ENCODE measurements around the gene TPI1. TPM values are rescaled to one million over a fixed set of nuclear protein-coding genes. Genes with fewer than 3 reads are reported as not detected.

The TPI1 gene
- total RNA-seq, 1 experiment from 2014 or later: 1,045 TPM

DNA sequence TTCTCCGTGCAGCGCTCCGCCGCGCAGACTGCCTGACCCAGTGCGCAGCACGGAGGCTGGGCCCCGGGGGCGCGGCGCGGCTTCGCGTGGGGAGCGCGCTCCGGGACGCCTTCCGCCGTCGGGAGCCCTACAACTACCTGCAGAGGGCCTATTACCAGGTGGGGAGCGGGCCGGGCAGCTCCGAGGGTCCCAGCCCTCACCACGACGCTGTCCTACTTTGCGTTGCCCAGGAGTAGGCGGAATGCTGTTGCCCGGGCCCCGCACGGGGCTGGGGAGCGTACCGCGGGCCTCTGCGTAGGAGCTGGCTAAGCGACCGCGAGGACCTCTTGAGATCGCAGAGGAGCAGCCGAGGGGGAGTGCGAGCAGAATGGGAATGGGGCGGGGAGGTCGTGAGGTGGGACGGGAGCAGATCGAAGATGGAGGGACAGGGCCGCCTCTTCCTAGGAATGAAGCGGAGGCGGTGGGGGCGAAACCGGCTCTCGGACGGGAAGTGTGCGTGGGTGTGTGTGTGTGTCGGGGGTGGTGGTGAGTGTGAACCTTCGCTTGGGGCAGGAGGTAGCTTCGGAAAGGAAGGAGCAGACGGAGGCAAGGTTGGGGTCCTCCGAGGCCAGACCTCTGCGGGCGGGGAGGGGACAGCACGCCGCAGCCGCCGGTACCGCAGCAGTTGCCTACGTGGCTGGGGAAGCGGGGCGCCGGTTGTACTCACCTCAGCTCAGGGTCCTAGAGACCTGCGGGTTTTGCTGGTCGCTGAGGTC lies 38.4 kb upstream of the TPI1 start (continued):
- no peak for TF ChIP-seq ELF4 (CRISPR knock-in tag; IDR thresholded peaks at IDR 0.05; ENCODE audit: low read depth)
- TF ChIP-seq ZNF423 (CRISPR knock-in tag; IDR thresholded peaks at IDR 0.05): no peak
- no peak for TF ChIP-seq FOXP4 (CRISPR knock-in tag; IDR thresholded peaks at IDR 0.05)

- DNase-seq (ENCODE audit: low spot score) (peak; percentile 47), ATAC-seq (peak; percentile 26)
- Mint-ChIP-seq H3K9me3 (no peaks in the 10 kb centered on the region), H3K4me1 (peaks cover 37% of the 10 kb centered on the region), H3K27me3 (ENCODE audit: low read depth) (peaks cover 19% of the 10 kb centered on the region), H3K27ac (peak overlapping the region; percentile 94), H3K36me3 (peaks cover 35% of the 10 kb centered on the region), H3K4me3 (peak overlapping the region; percentile 99)
- CTCF ChIA-PET: interaction anchor here (0.6 to 8.9 kb wide), 10 partner anchors 23 to 1883 kb away, joined by 3 to 110 read pairs (median 5); partner anchors contain the start of genes COPS7A, LAG3, MLF2 and PTMS
- TF ChIP-seq, protein P1, sequence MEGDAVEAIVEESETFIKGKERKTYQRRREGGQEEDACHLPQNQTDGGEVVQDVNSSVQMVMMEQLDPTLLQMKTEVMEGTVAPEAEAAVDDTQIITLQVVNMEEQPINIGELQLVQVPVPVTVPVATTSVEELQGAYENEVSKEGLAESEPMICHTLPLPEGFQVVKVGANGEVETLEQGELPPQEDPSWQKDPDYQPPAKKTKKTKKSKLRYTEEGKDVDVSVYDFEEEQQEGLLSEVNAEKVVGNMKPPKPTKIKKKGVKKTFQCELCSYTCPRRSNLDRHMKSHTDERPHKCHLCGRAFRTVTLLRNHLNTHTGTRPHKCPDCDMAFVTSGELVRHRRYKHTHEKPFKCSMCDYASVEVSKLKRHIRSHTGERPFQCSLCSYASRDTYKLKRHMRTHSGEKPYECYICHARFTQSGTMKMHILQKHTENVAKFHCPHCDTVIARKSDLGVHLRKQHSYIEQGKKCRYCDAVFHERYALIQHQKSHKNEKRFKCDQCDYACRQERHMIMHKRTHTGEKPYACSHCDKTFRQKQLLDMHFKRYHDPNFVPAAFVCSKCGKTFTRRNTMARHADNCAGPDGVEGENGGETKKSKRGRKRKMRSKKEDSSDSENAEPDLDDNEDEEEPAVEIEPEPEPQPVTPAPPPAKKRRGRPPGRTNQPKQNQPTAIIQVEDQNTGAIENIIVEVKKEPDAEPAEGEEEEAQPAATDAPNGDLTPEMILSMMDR (IDR thresholded peaks at IDR 0.05): no peak
- TF ChIP-seq JUN (CRISPR knock-in tag; IDR thresholded peaks at IDR 0.05) (no peak), MXD4 (CRISPR knock-in tag; IDR thresholded peaks at IDR 0.05; ENCODE audit: borderline replicate concordance) (no peak), ATF1 (CRISPR knock-in tag; IDR thresholded peaks at IDR 0.05) (no peak), ZNF317 (CRISPR knock-in tag; IDR thresholded peaks at IDR 0.05; ENCODE audit: borderline replicate concordance, low read depth) (no peak), ELF4 (CRISPR knock-in tag; IDR thresholded peaks at IDR 0.05; ENCODE audit: low read depth) (no peak), ZNF671 (CRISPR knock-in tag; IDR thresholded peaks at IDR 0.05) (no peak), ETV6 (CRISPR knock-in tag; IDR thresholded peaks at IDR 0.05) (no peak), RORB (CRISPR knock-in tag; IDR thresholded peaks at IDR 0.05) (no peak)
- TF ChIP-seq, protein P2, sequence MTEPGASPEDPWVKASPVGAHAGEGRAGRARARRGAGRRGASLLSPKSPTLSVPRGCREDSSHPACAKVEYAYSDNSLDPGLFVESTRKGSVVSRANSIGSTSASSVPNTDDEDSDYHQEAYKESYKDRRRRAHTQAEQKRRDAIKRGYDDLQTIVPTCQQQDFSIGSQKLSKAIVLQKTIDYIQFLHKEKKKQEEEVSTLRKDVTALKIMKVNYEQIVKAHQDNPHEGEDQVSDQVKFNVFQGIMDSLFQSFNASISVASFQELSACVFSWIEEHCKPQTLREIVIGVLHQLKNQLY (CRISPR knock-in tag; IDR thresholded peaks at IDR 0.05): no peak
- POLR2A ChIA-PET: interaction anchor here (0.5 to 1.9 kb wide), 5 partner anchors 19 to 379 kb away, joined by 3 to 7 read pairs (median 3); partner anchors contain the start of genes CDCA3 and PTMS
These were observed 37.7 kb upstream of the TPI1 start for GRCh38 chr12:6829536-6830220.

- Mint-ChIP-seq H3K27me3 (ENCODE audit: low read depth) (peaks cover 12% of the 10 kb centered on the region), H3K9me3 (no peaks in the 10 kb centered on the region), H3K36me3 (peaks cover 36% of the 10 kb centered on the region), H3K4me1 (peaks cover 35% of the 10 kb centered on the region), H3K4me3 (peak overlapping the region; percentile 99), H3K27ac (no peak overlapping the region)
- ChIA-PET CTCF (interaction anchor here (0.6 to 8.9 kb wide), 6 partner anchors 39 to 1883 kb away, joined by 3 to 110 read pairs (median 4); partner anchors contain the start of genes LAG3, MLF2 and PTMS), POLR2A (interaction anchor here (0.5 to 1.9 kb wide), 3 partner anchors 64 to 167 kb away, joined by 3 to 7 read pairs (median 5); partner anchors contain the start of gene PTMS)
- ATAC-seq: no peak
- no peak for DNase-seq (ENCODE audit: low spot score)
- TF ChIP-seq JUN (CRISPR knock-in tag; IDR thresholded peaks at IDR 0.05): no peak
- no peak for TF ChIP-seq CBFB (CRISPR knock-in tag; IDR thresholded peaks at IDR 0.05; ENCODE audit: low read depth)
- TF ChIP-seq RORB (CRISPR knock-in tag; IDR thresholded peaks at IDR 0.05): no peak
- no peak for TF ChIP-seq ZNF423 (CRISPR knock-in tag; IDR thresholded peaks at IDR 0.05)
- TF ChIP-seq, protein P3, sequence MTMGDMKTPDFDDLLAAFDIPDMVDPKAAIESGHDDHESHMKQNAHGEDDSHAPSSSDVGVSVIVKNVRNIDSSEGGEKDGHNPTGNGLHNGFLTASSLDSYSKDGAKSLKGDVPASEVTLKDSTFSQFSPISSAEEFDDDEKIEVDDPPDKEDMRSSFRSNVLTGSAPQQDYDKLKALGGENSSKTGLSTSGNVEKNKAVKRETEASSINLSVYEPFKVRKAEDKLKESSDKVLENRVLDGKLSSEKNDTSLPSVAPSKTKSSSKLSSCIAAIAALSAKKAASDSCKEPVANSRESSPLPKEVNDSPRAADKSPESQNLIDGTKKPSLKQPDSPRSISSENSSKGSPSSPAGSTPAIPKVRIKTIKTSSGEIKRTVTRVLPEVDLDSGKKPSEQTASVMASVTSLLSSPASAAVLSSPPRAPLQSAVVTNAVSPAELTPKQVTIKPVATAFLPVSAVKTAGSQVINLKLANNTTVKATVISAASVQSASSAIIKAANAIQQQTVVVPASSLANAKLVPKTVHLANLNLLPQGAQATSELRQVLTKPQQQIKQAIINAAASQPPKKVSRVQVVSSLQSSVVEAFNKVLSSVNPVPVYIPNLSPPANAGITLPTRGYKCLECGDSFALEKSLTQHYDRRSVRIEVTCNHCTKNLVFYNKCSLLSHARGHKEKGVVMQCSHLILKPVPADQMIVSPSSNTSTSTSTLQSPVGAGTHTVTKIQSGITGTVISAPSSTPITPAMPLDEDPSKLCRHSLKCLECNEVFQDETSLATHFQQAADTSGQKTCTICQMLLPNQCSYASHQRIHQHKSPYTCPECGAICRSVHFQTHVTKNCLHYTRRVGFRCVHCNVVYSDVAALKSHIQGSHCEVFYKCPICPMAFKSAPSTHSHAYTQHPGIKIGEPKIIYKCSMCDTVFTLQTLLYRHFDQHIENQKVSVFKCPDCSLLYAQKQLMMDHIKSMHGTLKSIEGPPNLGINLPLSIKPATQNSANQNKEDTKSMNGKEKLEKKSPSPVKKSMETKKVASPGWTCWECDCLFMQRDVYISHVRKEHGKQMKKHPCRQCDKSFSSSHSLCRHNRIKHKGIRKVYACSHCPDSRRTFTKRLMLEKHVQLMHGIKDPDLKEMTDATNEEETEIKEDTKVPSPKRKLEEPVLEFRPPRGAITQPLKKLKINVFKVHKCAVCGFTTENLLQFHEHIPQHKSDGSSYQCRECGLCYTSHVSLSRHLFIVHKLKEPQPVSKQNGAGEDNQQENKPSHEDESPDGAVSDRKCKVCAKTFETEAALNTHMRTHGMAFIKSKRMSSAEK (CRISPR knock-in tag; IDR thresholded peaks at IDR 0.05; ENCODE audit: borderline replicate concordance): no peak
- TF ChIP-seq, protein P2 (CRISPR knock-in tag; IDR thresholded peaks at IDR 0.05): no peak
- TF ChIP-seq ERG (CRISPR knock-in tag; IDR thresholded peaks at IDR 0.05): no peak
- TF ChIP-seq MYBL2 (CRISPR knock-in tag; IDR thresholded peaks at IDR 0.05): no peak
These were observed 36.9 kb upstream of the TPI1 start for GRCh38 chr12:6830286-6830890.

Measured in WTC11 (cell line).